Measurements from ENCODE around the gene EDN2.

The EDN2 gene

GRCh38 chr1:41461790-41462679 is 22.4 kb downstream of the EDN2 start:
- no peak for DNase-seq

- no peak for DNase-seq
Observed at GRCh38 chr1:41456847-41457540, 27.5 kb downstream of the EDN2 start.

GRCh38 chr1:41455479-41456332 is 28.8 kb downstream of the EDN2 start:
- DNase-seq, result no peak

GRCh38 chr1:41454406-41454805 is 30.1 kb downstream of the EDN2 start:
- no peak for DNase-seq

- no peak for DNase-seq
Observed at GRCh38 chr1:41452704-41453290, 31.7 kb downstream of the EDN2 start.

- DNase-seq, result no peak
Observed at GRCh38 chr1:41450747-41451285, 33.7 kb downstream of the EDN2 start.

GRCh38 chr1:41449326-41449921 is 35.1 kb downstream of the EDN2 start:
- no peak for DNase-seq

GRCh38 chr1:41448821-41449220 is 35.7 kb downstream of the EDN2 start:
- no peak for DNase-seq

- DNase-seq, result no peak
Observed at GRCh38 chr1:41447995-41448770, 36.3 kb downstream of the EDN2 start.

GRCh38 chr1:41446851-41447610 is 37.5 kb downstream of the EDN2 start:
- DNase-seq, result no peak

GRCh38 chr1:41444785-41445184 is 39.7 kb downstream of the EDN2 start:
- no peak for DNase-seq

GRCh38 chr1:41444246-41444645 is 40.2 kb downstream of the EDN2 start:
- DNase-seq, result no peak

- DNase-seq, result no peak
Observed at GRCh38 chr1:41442697-41443251, 41.7 kb downstream of the EDN2 start.

GRCh38 chr1:41440321-41441085 is 44.0 kb downstream of the EDN2 start:
- no peak for DNase-seq

- DNase-seq, result no peak
Observed at GRCh38 chr1:41439234-41439633, 45.2 kb downstream of the EDN2 start.

- DNase-seq, result no peak
Observed at GRCh38 chr1:41438711-41439110, 45.8 kb downstream of the EDN2 start.

- no peak for DNase-seq
Observed at GRCh38 chr1:41437011-41437355, 47.5 kb downstream of the EDN2 start.

GRCh38 chr1:41436281-41437010 is 48.0 kb downstream of the EDN2 start:
- DNase-seq, result no peak

Data from hematopoietic multipotent progenitor cell treated with erythropoietin and hydrocortisone succinate and interleukin-3 and kit ligand, for 6 days (in vitro differentiated cells).